ENCODE data around the gene MACROD1.

GRCh38 chr11:64065712-64066111 lies 100.2 kb downstream of the MACROD1 start:
- no peak for TF ChIP-seq USF2 (CRISPR knock-in tag; IDR thresholded peaks at IDR 0.05)
- TF ChIP-seq ATF4 (CRISPR knock-in tag; IDR thresholded peaks at IDR 0.05) = no peak
- TF ChIP-seq EHMT2 (IDR thresholded peaks at IDR 0.05) = no peak
- TF ChIP-seq POLR2AphosphoS5 (IDR thresholded peaks at IDR 0.05; ENCODE audit: control insufficient read depth, insufficient read depth, low read depth, low read length) = no peak
- TF ChIP-seq HEY1 (CRISPR knock-in tag; IDR thresholded peaks at IDR 0.05; ENCODE audit: borderline replicate concordance) = no peak
- TF ChIP-seq STAT6 (CRISPR knock-in tag; IDR thresholded peaks at IDR 0.05) = no peak
- no peak for TF ChIP-seq ETV1 (tag; conservative IDR thresholded peaks at IDR 0.05; ENCODE audit: low read depth)
